Measurements from ENCODE around the gene ITGB1. TPM values are rescaled to one million over a fixed set of nuclear protein-coding genes. Genes with fewer than 3 reads are reported as not detected.

ITGB1 gene
- total RNA-seq, 6 donors from 2014 or later, result 94.3 to 492 (median 340) TPM

- ATAC-seq (ENCODE audit: low FRiP score in 2 of 2), result no peak
- H3K27ac ChIP-seq, result no peak overlapping the region
Measured at GRCh38 chr10:32960022-32960421, 2.0 kb upstream of the ITGB1 start.

DNA sequence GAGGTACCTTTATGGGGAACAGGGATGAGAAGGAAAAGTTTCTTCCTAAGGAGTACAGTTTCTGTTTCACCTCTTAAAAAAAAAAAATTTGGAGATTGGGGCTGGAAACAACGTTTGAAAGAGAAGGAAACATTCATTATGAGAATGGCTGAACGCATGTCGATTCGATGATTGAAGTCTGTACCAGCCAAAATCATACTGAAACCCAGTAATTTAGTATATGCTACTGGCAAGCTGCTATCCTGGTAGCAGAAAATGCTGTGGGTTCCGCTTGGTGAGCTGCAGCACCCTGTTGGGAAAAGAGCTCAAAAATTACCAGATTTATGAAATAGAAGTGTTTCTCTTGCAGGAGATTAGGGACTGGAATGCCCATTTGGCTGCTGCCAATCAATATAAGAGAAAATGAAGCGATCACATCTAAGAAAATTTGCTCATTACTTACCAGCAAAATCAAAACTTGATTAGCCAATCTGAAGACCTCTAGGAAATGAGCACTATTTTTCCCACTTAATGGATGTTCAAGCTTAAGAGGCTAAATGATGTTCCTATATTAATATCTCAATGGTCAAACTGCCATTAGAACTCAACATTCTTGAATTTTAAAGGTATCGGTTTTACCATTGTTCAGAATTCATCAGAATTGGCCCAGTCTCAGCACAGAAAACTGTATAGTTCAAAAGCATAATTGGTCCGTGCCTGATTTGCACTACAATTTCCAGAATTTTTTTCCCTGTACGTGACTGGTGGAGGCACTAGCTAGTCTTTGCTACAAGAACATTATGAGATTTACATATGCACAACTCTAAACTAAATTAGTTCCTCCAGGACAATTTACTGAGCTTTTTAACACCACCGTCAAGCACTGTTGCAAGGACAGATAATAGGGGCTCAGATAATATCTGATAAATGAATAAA is 1.2 kb upstream of the ITGB1 start:
- H3K9me3 ChIP-seq, result no peaks in the 10 kb centered on the region
- H3K27me3 ChIP-seq, result no peaks in the 10 kb centered on the region
- H3K4me3 ChIP-seq, result peak overlapping the region; percentile 59 to 94 (median 80)
- H3K27ac ChIP-seq, result peak overlapping the region; percentile 97 to 99 (median 99)
- no peak for DNase-seq
- no peak for ATAC-seq (ENCODE audit: low FRiP score in 2 of 2)
- WGBS, 2 donors, result 37 to 41% methylated on average over 10 of the region's 10 CpGs
- TF ChIP-seq POLR2AphosphoS5 (IDR thresholded peaks at IDR 0.05) (no peak), POLR2A (IDR thresholded peaks at IDR 0.05) (no peak), CTCF (IDR thresholded peaks at IDR 0.05) (no peak), EP300 (IDR thresholded peaks at IDR 0.05) (no peak)
- peaks cover 35 to 58% (median 47%) of the 10 kb centered on the region in 4 donors for H3K4me1 ChIP-seq
- no peaks in the 10 kb centered on the region for H3K36me3 ChIP-seq

More at GRCh38 chr10:32960022-32960421, 2.0 kb upstream of the ITGB1 start:
- H3K9me3 ChIP-seq, result no peaks in the 10 kb centered on the region
- TF ChIP-seq POLR2AphosphoS5 (IDR thresholded peaks at IDR 0.05), result no peak
- TF ChIP-seq EP300 (IDR thresholded peaks at IDR 0.05), result no peak
- TF ChIP-seq CTCF (IDR thresholded peaks at IDR 0.05), result no peak
- TF ChIP-seq POLR2A (IDR thresholded peaks at IDR 0.05), result no peak
- 62 to 63% methylated on average over 4 of the region's 4 CpGs for WGBS, 2 donors
- H3K4me1 ChIP-seq, result peaks cover 29 to 51% (median 40%) of the 10 kb centered on the region in 4 donors
- H3K36me3 ChIP-seq, result no peaks in the 10 kb centered on the region
- H3K4me3 ChIP-seq, result no peak overlapping the region
- no peak for DNase-seq
- H3K27me3 ChIP-seq, result no peaks in the 10 kb centered on the region

DNA sequence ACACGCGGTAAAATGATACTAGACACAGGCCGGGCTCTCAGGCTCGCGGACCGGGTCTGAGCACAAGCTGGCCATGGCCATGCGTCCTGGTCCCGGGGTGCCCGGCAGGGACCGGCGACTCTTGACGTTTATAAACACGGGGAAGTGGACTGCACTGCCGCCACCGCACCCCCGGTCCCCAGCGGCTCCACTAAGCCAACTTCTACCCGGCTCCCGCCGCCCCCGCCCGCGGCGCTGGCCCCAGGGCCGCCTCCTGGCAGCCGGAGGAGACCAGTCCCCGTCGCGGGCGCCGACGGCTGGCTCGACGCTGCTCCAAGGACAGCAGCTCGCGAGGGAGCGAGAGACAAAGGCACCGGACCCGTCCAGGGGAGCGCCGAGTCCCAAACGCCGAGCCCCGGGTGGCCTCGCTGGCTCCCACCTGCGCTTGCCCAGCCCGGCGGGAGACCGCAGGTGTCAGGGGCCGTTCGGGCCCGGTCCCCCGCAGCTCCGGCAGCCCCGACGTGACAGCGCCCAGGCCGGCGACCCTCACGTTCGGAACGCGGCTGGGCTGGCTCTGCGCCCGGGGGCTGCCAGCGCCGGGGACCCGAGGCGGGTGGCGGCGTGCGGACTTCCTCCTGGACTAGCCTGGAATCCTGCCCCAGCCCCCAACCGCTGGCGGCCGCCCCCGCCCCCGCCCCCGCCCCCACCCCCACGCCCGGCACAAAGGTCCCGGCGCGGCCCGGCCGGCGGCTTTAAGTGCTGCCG is 517 bp downstream of the ITGB1 start:
- Histone ChIP-seq H3K27me3 (no peaks in the 10 kb centered on the region), H3K27ac (peak overlapping the region; percentile 97 to 99 (median 99)), H3K4me3 (peak overlapping the region; percentile 75 to 94 (median 85)), H3K36me3 (no peaks in the 10 kb centered on the region), H3K9me3 (no peaks in the 10 kb centered on the region), H3K4me1 (peaks cover 43 to 66% (median 56%) of the 10 kb centered on the region in 4 donors)
- 0 to 1% methylated on average over 12 to 19 of the region's 87 CpGs for WGBS, 2 donors
- peak; percentile 61 to 94 for DNase-seq
- peak; percentile 42 to 65 for ATAC-seq (ENCODE audit: low FRiP score in 2 of 2)
- peak; percentile 4 to 30 for TF ChIP-seq POLR2AphosphoS5 (IDR thresholded peaks at IDR 0.05)
- TF ChIP-seq EP300 (IDR thresholded peaks at IDR 0.05), result no peak
- TF ChIP-seq CTCF (IDR thresholded peaks at IDR 0.05), result peak in 2 of 6 experiments; percentile 14 to 24
- peak in 1 of 4 donors; percentile 50 for TF ChIP-seq POLR2A (IDR thresholded peaks at IDR 0.05)

GRCh38 chr10:32956365-32957197 is 1.4 kb downstream of the ITGB1 start:
- Histone ChIP-seq H3K27me3 (no peaks in the 10 kb centered on the region), H3K36me3 (no peaks in the 10 kb centered on the region), H3K9me3 (no peaks in the 10 kb centered on the region), H3K27ac (peak overlapping the region; percentile 97 to 99 (median 99)), H3K4me3 (peak overlapping the region; percentile 75 to 94 (median 85)), H3K4me1 (peaks cover 40 to 66% (median 59%) of the 10 kb centered on the region in 4 donors)
- 26 to 31% methylated on average over 13 of the region's 13 CpGs for WGBS, 2 donors
- ATAC-seq (ENCODE audit: low FRiP score in 2 of 2), result no peak
- no peak for DNase-seq
- TF ChIP-seq POLR2A (IDR thresholded peaks at IDR 0.05), result no peak
- TF ChIP-seq CTCF (IDR thresholded peaks at IDR 0.05), result no peak
- TF ChIP-seq POLR2AphosphoS5 (IDR thresholded peaks at IDR 0.05), result no peak
- TF ChIP-seq EP300 (IDR thresholded peaks at IDR 0.05), result no peak
